Measurements from ENCODE around the gene CLHC1.
"Not testable (repeated sequence)": the region's sequence is repeated elsewhere in the genome, so short reads cannot be mapped to it uniquely, and the experiment has no call there.

Gene CLHC1

GRCh38 chr2:55245411-55245810, 13.3 kb upstream of the CLHC1 start:
- no peaks in the 10 kb centered on the region for H3K9me2 ChIP-seq (ENCODE audit: low read depth, low read length)
- no peak overlapping the region for H3K4me2 ChIP-seq (ENCODE audit: low read length)
- no peaks in the 10 kb centered on the region for H3K9me3 ChIP-seq (ENCODE audit: low read length)
- peaks cover 73% of the 10 kb centered on the region for H3K36me3 ChIP-seq (ENCODE audit: insufficient read depth, low read length)
- no peaks in the 10 kb centered on the region for H4K20me1 ChIP-seq (ENCODE audit: insufficient read depth, low read length)
- no peaks in the 10 kb centered on the region for H3F3A ChIP-seq (ENCODE audit: insufficient read depth, low read length)
- H3K27me3 ChIP-seq (ENCODE audit: insufficient read depth, low read length): no peaks in the 10 kb centered on the region
- no peak overlapping the region for H3K4me3 ChIP-seq (ENCODE audit: low read depth, low read length, poor library complexity, severe bottlenecking)
- H3K79me2 ChIP-seq (ENCODE audit: insufficient read depth, low read length): no peaks in the 10 kb centered on the region
- H3K9ac ChIP-seq (ENCODE audit: low read length): no peak overlapping the region
- H3K27ac ChIP-seq (ENCODE audit: low read depth, low read length, poor library complexity, severe bottlenecking): no peak overlapping the region
- H3K4me1 ChIP-seq (ENCODE audit: insufficient read depth, low read length, severe bottlenecking): no peaks in the 10 kb centered on the region
- H2AFZ ChIP-seq (ENCODE audit: low read length): no peak overlapping the region
- no peak for TF ChIP-seq EZH2 (IDR thresholded peaks at IDR 0.05; ENCODE audit: borderline replicate concordance, low read length)
- no peak for TF ChIP-seq CTCF (IDR thresholded peaks at IDR 0.05; ENCODE audit: low read length)

DNA sequence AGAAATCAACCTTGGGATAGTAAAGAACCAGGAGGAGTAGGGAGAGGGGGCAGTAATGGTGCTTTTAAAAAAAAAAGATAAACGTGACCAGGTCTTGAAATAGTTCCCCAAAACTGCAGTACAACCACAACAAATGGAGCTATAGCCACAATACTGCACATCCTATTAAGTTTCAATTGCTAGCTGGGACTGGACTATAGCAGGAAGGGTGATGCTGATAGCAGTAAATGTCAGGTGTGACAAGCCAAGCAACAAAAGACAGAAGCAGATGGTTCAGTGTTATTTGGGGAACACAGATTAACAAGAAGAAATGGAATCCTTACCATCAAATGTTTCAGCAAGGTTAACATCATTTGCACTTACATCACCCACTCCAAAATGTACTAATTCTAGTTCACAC, 10.5 kb upstream of the CLHC1 start:
- Histone ChIP-seq H3K9ac (ENCODE audit: low read length) (no peak overlapping the region), H3K4me3 (ENCODE audit: low read depth, low read length, poor library complexity, severe bottlenecking) (no peak overlapping the region), H3F3A (ENCODE audit: insufficient read depth, low read length) (no peaks in the 10 kb centered on the region), H3K27me3 (ENCODE audit: insufficient read depth, low read length) (no peaks in the 10 kb centered on the region), H3K9me3 (ENCODE audit: low read length) (no peaks in the 10 kb centered on the region), H3K79me2 (ENCODE audit: insufficient read depth, low read length) (no peaks in the 10 kb centered on the region), H4K20me1 (ENCODE audit: insufficient read depth, low read length) (no peaks in the 10 kb centered on the region), H3K27ac (ENCODE audit: low read depth, low read length, poor library complexity, severe bottlenecking) (no peak overlapping the region), H3K36me3 (ENCODE audit: insufficient read depth, low read length) (peaks cover 62% of the 10 kb centered on the region), H2AFZ (ENCODE audit: low read length) (no peak overlapping the region), H3K9me2 (ENCODE audit: low read depth, low read length) (no peaks in the 10 kb centered on the region), H3K4me2 (ENCODE audit: low read length) (no peak overlapping the region), H3K4me1 (ENCODE audit: insufficient read depth, low read length, severe bottlenecking) (no peaks in the 10 kb centered on the region)
- TF ChIP-seq EZH2 (IDR thresholded peaks at IDR 0.05; ENCODE audit: borderline replicate concordance, low read length) (no peak), CTCF (IDR thresholded peaks at IDR 0.05; ENCODE audit: low read length) (no peak)

DNA sequence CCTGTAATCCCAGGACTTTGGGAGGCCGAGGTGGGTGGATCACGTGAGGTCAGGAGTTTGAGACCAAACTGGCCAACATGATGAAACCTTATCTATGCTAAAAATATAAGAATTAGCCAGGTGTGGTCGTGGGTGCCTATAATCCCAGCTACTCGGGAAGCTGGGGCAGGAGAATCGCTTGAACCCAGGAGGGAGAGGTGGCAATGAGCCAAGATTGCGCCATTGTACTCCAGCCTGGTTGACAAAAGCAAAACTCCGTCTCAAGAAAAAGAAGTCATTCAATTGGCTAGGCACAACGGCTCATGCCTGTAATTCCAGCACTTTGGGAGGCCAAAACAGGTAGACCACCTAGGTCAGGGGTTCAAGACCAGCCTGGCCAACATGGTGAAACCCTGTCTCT, 9.5 kb upstream of the CLHC1 start:
- not testable (repeated sequence) for H3F3A ChIP-seq (ENCODE audit: insufficient read depth, low read length); H3K27me3 ChIP-seq (ENCODE audit: insufficient read depth, low read length); H3K9ac ChIP-seq (ENCODE audit: low read length); H3K4me1 ChIP-seq (ENCODE audit: insufficient read depth, low read length, severe bottlenecking); H3K9me3 ChIP-seq (ENCODE audit: low read length); H3K4me2 ChIP-seq (ENCODE audit: low read length); H3K4me3 ChIP-seq (ENCODE audit: low read depth, low read length, poor library complexity, severe bottlenecking); H3K79me2 ChIP-seq (ENCODE audit: insufficient read depth, low read length); H3K9me2 ChIP-seq (ENCODE audit: low read depth, low read length); H2AFZ ChIP-seq (ENCODE audit: low read length); H4K20me1 ChIP-seq (ENCODE audit: insufficient read depth, low read length); H3K27ac ChIP-seq (ENCODE audit: low read depth, low read length, poor library complexity, severe bottlenecking)
- peaks cover 62% of the 10 kb centered on the region for H3K36me3 ChIP-seq (ENCODE audit: insufficient read depth, low read length)

GRCh38 chr2:55239656-55240222, 7.6 kb upstream of the CLHC1 start:
- H3K4me2 ChIP-seq (ENCODE audit: low read length): no peak overlapping the region

More at GRCh38 chr2:55239656-55240222, 7.6 kb upstream of the CLHC1 start:
- no peaks in the 10 kb centered on the region for H3K9me2 ChIP-seq (ENCODE audit: low read depth, low read length)
- H3K27ac ChIP-seq (ENCODE audit: low read depth, low read length, poor library complexity, severe bottlenecking): no peak overlapping the region
- TF ChIP-seq CTCF (IDR thresholded peaks at IDR 0.05; ENCODE audit: low read length): no peak
- peaks cover 15% of the 10 kb centered on the region for H3F3A ChIP-seq (ENCODE audit: insufficient read depth, low read length)
- H3K27me3 ChIP-seq (ENCODE audit: insufficient read depth, low read length): no peaks in the 10 kb centered on the region
- no peak overlapping the region for H3K9ac ChIP-seq (ENCODE audit: low read length)
- H3K36me3 ChIP-seq (ENCODE audit: insufficient read depth, low read length): peaks cover 65% of the 10 kb centered on the region
- H2AFZ ChIP-seq (ENCODE audit: low read length): no peak overlapping the region
- H3K4me3 ChIP-seq (ENCODE audit: low read depth, low read length, poor library complexity, severe bottlenecking): no peak overlapping the region
- H3K4me1 ChIP-seq (ENCODE audit: insufficient read depth, low read length, severe bottlenecking): peaks cover 6% of the 10 kb centered on the region
- no peaks in the 10 kb centered on the region for H4K20me1 ChIP-seq (ENCODE audit: insufficient read depth, low read length)
- H3K9me3 ChIP-seq (ENCODE audit: low read length): no peaks in the 10 kb centered on the region
- no peaks in the 10 kb centered on the region for H3K79me2 ChIP-seq (ENCODE audit: insufficient read depth, low read length)

All from OCI-LY1 (cell line).